ENCODE results near the gene ADAM15.

Gene ADAM15

GRCh38 chr1:155030243-155030795 lies 20.8 kb upstream of the ADAM15 start:
- in situ Hi-C loops (cut with MboI; ENCODE audit: low sequenced_read_pairs): no loop called here
- H3K36me3 ChIP-seq (replicated peaks): no peaks in the 10 kb centered on the region
- no peak for DNase-seq (ENCODE audit: low spot score in 2 of 2)

GRCh38 chr1:155030899-155031298 lies 20.2 kb upstream of the ADAM15 start:
- no peaks in the 10 kb centered on the region for H3K36me3 ChIP-seq (replicated peaks)
- no peaks in the 10 kb centered on the region for H3K27me3 ChIP-seq (ENCODE audit: low read depth)
- H3K4me3 ChIP-seq: no peak overlapping the region
- H3K9me3 ChIP-seq: no peaks in the 10 kb centered on the region
- no peaks in the 10 kb centered on the region for H3K4me1 ChIP-seq
- in situ Hi-C loops (cut with MboI; ENCODE audit: low sequenced_read_pairs): no loop called here
- DNase-seq (ENCODE audit: low spot score in 2 of 2): no peak

More at GRCh38 chr1:155030243-155030795, 20.8 kb upstream of the ADAM15 start:
- Histone ChIP-seq H3K27me3 (ENCODE audit: low read depth) (no peaks in the 10 kb centered on the region), H3K4me1 (no peaks in the 10 kb centered on the region), H3K4me3 (no peak overlapping the region), H3K9me3 (no peaks in the 10 kb centered on the region)

GRCh38 chr1:155032886-155033285 lies 18.2 kb upstream of the ADAM15 start:
- Histone ChIP-seq H3K27me3 (ENCODE audit: low read depth) (no peaks in the 10 kb centered on the region), H3K9me3 (no peaks in the 10 kb centered on the region), H3K4me3 (no peak overlapping the region), H3K4me1 (no peaks in the 10 kb centered on the region), H3K36me3 (replicated peaks) (no peaks in the 10 kb centered on the region)
- no peak for DNase-seq (ENCODE audit: low spot score in 2 of 2)
- in situ Hi-C loops (cut with MboI; ENCODE audit: low sequenced_read_pairs): no loop called here

- no peaks in the 10 kb centered on the region for H3K27me3 ChIP-seq (ENCODE audit: low read depth)
- DNase-seq (ENCODE audit: low spot score in 2 of 2): no peak
- no peaks in the 10 kb centered on the region for H3K4me1 ChIP-seq
- H3K36me3 ChIP-seq (replicated peaks): no peaks in the 10 kb centered on the region
- no peaks in the 10 kb centered on the region for H3K9me3 ChIP-seq
- H3K4me3 ChIP-seq: no peak within 1 kb of the TSS
- in situ Hi-C loops (cut with MboI; ENCODE audit: low sequenced_read_pairs): no loop called here
Measured at GRCh38 chr1:155033524-155033923, 17.6 kb upstream of the ADAM15 start, which contains the start of the genes DCST1 and DCST2. DCST1 (plus strand) TSS chr1:155033824; CDS start chr1:155034037, 213 bp downstream. DCST2 (minus strand) TSS chr1:155033781; CDS start chr1:155033701, 80 bp downstream.

GRCh38 chr1:155034318-155035208 lies 16.6 kb upstream of the ADAM15 start:
- no peaks in the 10 kb centered on the region for H3K27me3 ChIP-seq (ENCODE audit: low read depth)

GRCh38 chr1:155035936-155036335 lies 15.2 kb upstream of the ADAM15 start:
- in situ Hi-C loops (cut with MboI; ENCODE audit: low sequenced_read_pairs): no loop called here
- no peaks in the 10 kb centered on the region for H3K36me3 ChIP-seq (replicated peaks)
- no peak for DNase-seq (ENCODE audit: low spot score in 2 of 2)

More at GRCh38 chr1:155034318-155035208, 16.6 kb upstream of the ADAM15 start:
- in situ Hi-C loops (cut with MboI; ENCODE audit: low sequenced_read_pairs): no loop called here
- no peak overlapping the region for H3K4me3 ChIP-seq
- DNase-seq (ENCODE audit: low spot score in 2 of 2): no peak
- no peaks in the 10 kb centered on the region for H3K36me3 ChIP-seq (replicated peaks)
- H3K4me1 ChIP-seq: no peaks in the 10 kb centered on the region
- H3K9me3 ChIP-seq: no peaks in the 10 kb centered on the region

GRCh38 chr1:155037043-155037442 lies 14.1 kb upstream of the ADAM15 start:
- DNase-seq (ENCODE audit: low spot score in 2 of 2): no peak

More at GRCh38 chr1:155035936-155036335, 15.2 kb upstream of the ADAM15 start:
- no peak overlapping the region for H3K4me3 ChIP-seq
- H3K27me3 ChIP-seq (ENCODE audit: low read depth): no peaks in the 10 kb centered on the region
- H3K9me3 ChIP-seq: no peaks in the 10 kb centered on the region
- no peaks in the 10 kb centered on the region for H3K4me1 ChIP-seq

GRCh38 chr1:155037851-155038441 lies 13.2 kb upstream of the ADAM15 start:
- H3K9me3 ChIP-seq: no peaks in the 10 kb centered on the region
- H3K4me3 ChIP-seq: no peak overlapping the region
- no peaks in the 10 kb centered on the region for H3K36me3 ChIP-seq (replicated peaks)
- H3K4me1 ChIP-seq: no peaks in the 10 kb centered on the region
- in situ Hi-C loops (cut with MboI; ENCODE audit: low sequenced_read_pairs): no loop called here
- no peaks in the 10 kb centered on the region for H3K27me3 ChIP-seq (ENCODE audit: low read depth)
- DNase-seq (ENCODE audit: low spot score in 2 of 2): no peak

More at GRCh38 chr1:155037043-155037442, 14.1 kb upstream of the ADAM15 start:
- in situ Hi-C loops (cut with MboI; ENCODE audit: low sequenced_read_pairs): no loop called here
- Histone ChIP-seq H3K36me3 (replicated peaks) (no peaks in the 10 kb centered on the region), H3K4me3 (no peak overlapping the region), H3K9me3 (no peaks in the 10 kb centered on the region), H3K27me3 (ENCODE audit: low read depth) (no peaks in the 10 kb centered on the region), H3K4me1 (no peaks in the 10 kb centered on the region)

- H3K4me3 ChIP-seq: no peak overlapping the region
- in situ Hi-C loops (cut with MboI; ENCODE audit: low sequenced_read_pairs): no loop called here
- DNase-seq (ENCODE audit: low spot score in 2 of 2): no peak
Measured at GRCh38 chr1:155038602-155039307, 12.4 kb upstream of the ADAM15 start.

GRCh38 chr1:155039308-155039669 lies 11.8 kb upstream of the ADAM15 start:
- Histone ChIP-seq H3K36me3 (replicated peaks) (no peaks in the 10 kb centered on the region), H3K4me1 (no peaks in the 10 kb centered on the region), H3K4me3 (no peak overlapping the region), H3K9me3 (no peaks in the 10 kb centered on the region), H3K27me3 (ENCODE audit: low read depth) (no peaks in the 10 kb centered on the region)
- in situ Hi-C loops (cut with MboI; ENCODE audit: low sequenced_read_pairs): no loop called here
- DNase-seq (ENCODE audit: low spot score in 2 of 2): no peak

More at GRCh38 chr1:155038602-155039307, 12.4 kb upstream of the ADAM15 start:
- Histone ChIP-seq H3K9me3 (no peaks in the 10 kb centered on the region), H3K4me1 (no peaks in the 10 kb centered on the region), H3K27me3 (ENCODE audit: low read depth) (no peaks in the 10 kb centered on the region), H3K36me3 (replicated peaks) (no peaks in the 10 kb centered on the region)

- DNase-seq (ENCODE audit: low spot score in 2 of 2): no peak
- Histone ChIP-seq H3K36me3 (replicated peaks) (no peaks in the 10 kb centered on the region), H3K4me3 (no peak overlapping the region), H3K4me1 (no peaks in the 10 kb centered on the region), H3K9me3 (no peaks in the 10 kb centered on the region), H3K27me3 (ENCODE audit: low read depth) (no peaks in the 10 kb centered on the region)
- in situ Hi-C loops (cut with MboI; ENCODE audit: low sequenced_read_pairs): no loop called here
Measured at GRCh38 chr1:155040358-155041093, 10.6 kb upstream of the ADAM15 start.

- H3K9me3 ChIP-seq: no peaks in the 10 kb centered on the region
- no peaks in the 10 kb centered on the region for H3K36me3 ChIP-seq (replicated peaks)
- no peak for DNase-seq (ENCODE audit: low spot score in 2 of 2)
- H3K27me3 ChIP-seq (ENCODE audit: low read depth): no peaks in the 10 kb centered on the region
- H3K4me1 ChIP-seq: no peaks in the 10 kb centered on the region
- no peak overlapping the region for H3K4me3 ChIP-seq
- in situ Hi-C loops (cut with MboI; ENCODE audit: low sequenced_read_pairs): no loop called here
Measured at GRCh38 chr1:155042789-155043188, 8.3 kb upstream of the ADAM15 start.

GRCh38 chr1:155043301-155043702 lies 7.8 kb upstream of the ADAM15 start:
- Histone ChIP-seq H3K36me3 (replicated peaks) (no peaks in the 10 kb centered on the region), H3K27me3 (ENCODE audit: low read depth) (no peaks in the 10 kb centered on the region), H3K4me3 (no peak overlapping the region), H3K9me3 (no peaks in the 10 kb centered on the region), H3K4me1 (peaks cover 1% of the 10 kb centered on the region)
- in situ Hi-C loops (cut with MboI; ENCODE audit: low sequenced_read_pairs): no loop called here
- no peak for DNase-seq (ENCODE audit: low spot score in 2 of 2)

All from HAP-1 (cell line).